ENCODE results near the gene DEFB118. TPM values are rescaled to one million over a fixed set of nuclear protein-coding genes. Genes with fewer than 3 reads are reported as not detected.

DEFB118 gene
- polyA plus RNA-seq, 1 experiment: not detected

- ChIA-PET POLR2A (no interaction called here), CTCF (no interaction called here)
- Histone ChIP-seq H3K9me3 (ENCODE audit: control insufficient read depth, insufficient read depth, low read length) (no peaks in the 10 kb centered on the region), H3K27me3 (ENCODE audit: control insufficient read depth, insufficient read depth, low read length) (no peaks in the 10 kb centered on the region), H3K27ac (ENCODE audit: low read depth, low read length) (no peak overlapping the region), H3K4me3 (ENCODE audit: low read depth, low read length) (no peak overlapping the region)
- no peak for TF ChIP-seq CTCF (IDR thresholded peaks at IDR 0.05; ENCODE audit: low read depth, low read length)
- no peak for DNase-seq (ENCODE audit: low read depth, low spot score)
Measured at GRCh38 chr20:31418307-31418706, 49.9 kb downstream of the DEFB118 start.

Small RNAs within 50 kb of the gene (small RNA-seq; reads per million reads assigned to genes)
- gene DEFB117 (ENCODE audit: insufficient read length, low read depth): not detected
- not detected for gene RF00561 (ENCODE audit: insufficient read length, low read depth)
- gene RNA5SP480 (ENCODE audit: insufficient read length, low read depth): not detected

Other genes starting within 250 kb of the DEFB118 start
- not detected in 2 replicates for gene DEFB115, start 110.9 kb upstream of the DEFB118 start, polyA plus RNA-seq (2011; rRNA removed)
- not detected in 2 replicates for gene DEFB116, start 60.0 kb upstream of the DEFB118 start, polyA plus RNA-seq (2011; rRNA removed)
- gene DEFB119, start 22.0 kb downstream of the DEFB118 start, polyA plus RNA-seq (2011; rRNA removed): not detected in 2 replicates
- gene DEFB121, start 37.6 kb downstream of the DEFB118 start, polyA plus RNA-seq (2011; rRNA removed): not detected in 2 replicates
- not detected in 2 replicates for gene DEFB123, start 72.0 kb downstream of the DEFB118 start, polyA plus RNA-seq (2011; rRNA removed)
- not detected in 2 replicates for gene DEFB124, start 106.5 kb downstream of the DEFB118 start, polyA plus RNA-seq (2011; rRNA removed)
- not detected in 2 replicates for gene REM1, start 106.7 kb downstream of the DEFB118 start, polyA plus RNA-seq (2011; rRNA removed)
- 167 and 203 TPM in 2 replicates for gene HM13, start 145.8 kb downstream of the DEFB118 start, polyA plus RNA-seq (2011; rRNA removed)
- 7.8 and 11.1 TPM in 2 replicates for gene ID1, start 236.7 kb downstream of the DEFB118 start, polyA plus RNA-seq (2011; rRNA removed)